ENCODE results near the gene ACOX2. TPM values are rescaled to one million over a fixed set of nuclear protein-coding genes. Genes with fewer than 3 reads are reported as not detected.
A peak's percentile ranks its signal among the peaks of the same experiment; 100 is the strongest.

The ACOX2 gene
- 32.6 TPM for total RNA-seq

DNA sequence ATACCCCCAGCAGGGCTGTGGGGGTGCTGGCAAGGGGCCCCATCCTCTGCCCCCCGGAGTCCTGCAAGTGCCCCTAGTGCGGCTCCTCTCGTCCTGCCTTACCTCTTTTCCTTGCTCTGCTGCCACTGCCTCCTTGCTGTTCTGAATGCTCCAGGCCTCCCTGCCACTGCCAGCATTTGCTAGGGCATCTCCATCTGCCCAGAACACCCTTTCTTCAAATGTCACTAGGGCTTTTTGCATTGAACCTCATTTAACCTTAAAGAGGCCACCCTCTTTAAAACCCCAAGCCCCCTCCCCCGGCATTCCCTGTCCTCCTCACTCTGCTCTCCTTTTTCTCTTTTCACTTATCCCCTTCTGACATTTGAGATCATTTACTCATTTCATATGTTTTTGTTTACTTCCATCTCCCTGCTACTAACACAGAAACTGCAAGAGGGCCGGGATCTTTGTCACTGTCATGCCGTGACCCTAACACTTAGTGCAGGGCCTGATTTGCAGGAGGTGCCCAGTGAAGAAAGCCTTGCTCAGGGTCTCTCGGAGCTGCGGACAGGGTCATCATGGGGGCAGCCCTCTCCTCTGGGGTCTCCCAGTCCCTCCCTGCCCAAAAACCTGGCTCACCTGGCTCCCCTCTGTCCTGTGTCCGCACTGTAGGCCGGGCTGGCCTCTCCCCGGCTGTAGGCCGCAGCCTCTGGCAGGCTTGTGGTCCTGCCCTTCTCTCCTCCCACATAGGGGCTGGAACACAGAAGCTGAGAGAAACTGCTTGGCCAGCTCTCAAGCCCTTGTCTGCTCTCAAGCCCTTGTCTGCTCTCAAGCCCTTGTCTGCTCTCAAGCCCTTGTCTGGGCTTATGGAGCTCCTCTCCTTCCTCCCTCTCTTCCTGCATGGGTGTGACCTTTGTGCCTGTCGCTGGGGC is at the start of gene ACOX2:
Gene ACOX2, minus strand, starts transcription at position 690 of the 911 bp plus-strand sequence. CDS start 2,084 bp downstream, outside the sequence.
- Histone ChIP-seq H3K36me3 (peaks cover 5 to 18% of the 10 kb centered on the region in 2 donors), H3K4me1 (peaks cover 0 to 9% of the 10 kb centered on the region in 2 donors), H3K9me3 (no peaks in the 10 kb centered on the region), H3K27ac (peak within 1 kb of the TSS; percentile 64 to 71), H3K27me3 (no peaks in the 10 kb centered on the region), H3K4me3 (peak within 1 kb of the TSS; percentile 35 to 64)
- peak in 1 of 2 donors; percentile 77 for DNase-seq (ENCODE audit: low spot score in 2 of 2)
- TF ChIP-seq, protein P1, sequence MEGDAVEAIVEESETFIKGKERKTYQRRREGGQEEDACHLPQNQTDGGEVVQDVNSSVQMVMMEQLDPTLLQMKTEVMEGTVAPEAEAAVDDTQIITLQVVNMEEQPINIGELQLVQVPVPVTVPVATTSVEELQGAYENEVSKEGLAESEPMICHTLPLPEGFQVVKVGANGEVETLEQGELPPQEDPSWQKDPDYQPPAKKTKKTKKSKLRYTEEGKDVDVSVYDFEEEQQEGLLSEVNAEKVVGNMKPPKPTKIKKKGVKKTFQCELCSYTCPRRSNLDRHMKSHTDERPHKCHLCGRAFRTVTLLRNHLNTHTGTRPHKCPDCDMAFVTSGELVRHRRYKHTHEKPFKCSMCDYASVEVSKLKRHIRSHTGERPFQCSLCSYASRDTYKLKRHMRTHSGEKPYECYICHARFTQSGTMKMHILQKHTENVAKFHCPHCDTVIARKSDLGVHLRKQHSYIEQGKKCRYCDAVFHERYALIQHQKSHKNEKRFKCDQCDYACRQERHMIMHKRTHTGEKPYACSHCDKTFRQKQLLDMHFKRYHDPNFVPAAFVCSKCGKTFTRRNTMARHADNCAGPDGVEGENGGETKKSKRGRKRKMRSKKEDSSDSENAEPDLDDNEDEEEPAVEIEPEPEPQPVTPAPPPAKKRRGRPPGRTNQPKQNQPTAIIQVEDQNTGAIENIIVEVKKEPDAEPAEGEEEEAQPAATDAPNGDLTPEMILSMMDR (IDR thresholded peaks at IDR 0.05): no peak
- intact Hi-C loops (cut with DNase I): no loop called here

DNA sequence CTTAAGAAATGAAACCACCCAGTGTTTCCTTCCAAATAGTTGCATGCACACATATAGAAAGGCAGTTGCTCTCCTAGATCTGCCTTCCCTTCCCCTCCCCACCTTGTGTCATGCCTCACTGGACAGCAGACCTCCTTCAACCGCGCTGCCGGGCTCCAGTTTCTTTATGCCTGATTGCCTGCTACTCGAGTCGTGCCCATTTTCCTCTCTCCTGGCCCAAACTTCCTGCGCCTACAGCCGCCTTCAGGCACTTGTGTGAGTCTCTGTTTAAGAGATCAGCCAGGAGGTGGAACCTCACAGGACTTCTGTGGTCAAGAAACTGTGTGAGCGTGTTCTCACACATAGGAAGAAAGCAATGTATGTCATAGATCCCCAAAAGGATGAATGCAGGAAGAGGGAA is 49.0 kb upstream of the ACOX2 start:
- intact Hi-C loops (cut with DNase I): no loop called here
- Histone ChIP-seq H3K36me3 (no peaks in the 10 kb centered on the region), H3K27ac (no peak overlapping the region), H3K4me3 (peak overlapping the region; percentile 68 to 80), H3K4me1 (peaks cover 0 to 6% of the 10 kb centered on the region in 2 donors), H3K9me3 (no peaks in the 10 kb centered on the region), H3K27me3 (peaks cover 8% of the 10 kb centered on the region)
- TF ChIP-seq, protein P1 (IDR thresholded peaks at IDR 0.05): no peak
- no peak for DNase-seq (ENCODE audit: low spot score in 2 of 2)

DNA sequence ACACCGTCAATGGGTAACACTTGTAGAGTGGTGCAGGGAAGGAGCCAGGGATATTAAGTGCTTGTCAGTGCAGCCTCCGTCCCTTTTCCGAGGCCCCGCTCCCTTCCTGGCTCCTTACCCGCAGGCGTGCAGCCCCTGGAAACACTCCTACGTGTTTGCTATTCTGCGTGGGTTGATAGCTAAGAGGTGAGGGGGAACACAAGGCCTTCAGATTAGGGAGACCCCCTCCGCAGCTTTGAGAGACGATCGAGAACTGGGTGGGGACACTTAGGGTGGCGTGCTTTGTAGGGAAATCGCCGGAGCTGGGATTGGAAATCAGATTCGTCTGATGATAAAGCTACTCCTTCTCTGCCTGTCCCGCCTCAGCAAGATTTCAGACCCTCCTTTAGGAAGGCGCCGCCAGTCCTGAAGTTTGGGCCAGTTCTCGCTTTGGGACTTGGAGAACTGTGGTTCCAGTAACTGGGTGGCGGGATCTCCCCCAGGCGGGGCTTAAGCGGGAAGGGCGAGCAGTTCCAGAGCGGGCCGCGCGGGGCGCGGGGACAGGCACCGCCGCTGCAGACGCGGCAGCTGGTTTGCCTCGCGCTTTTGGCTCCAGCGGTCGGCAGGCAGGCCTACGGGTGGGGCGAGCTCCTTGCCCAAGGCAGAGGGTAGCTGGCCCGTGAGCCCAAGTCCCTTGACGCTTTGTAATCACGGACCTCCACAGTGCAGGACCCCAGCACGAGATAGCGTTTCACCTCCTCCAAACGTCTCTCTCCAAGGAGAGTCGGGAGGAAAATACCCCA is 48.2 kb upstream of the ACOX2 start:
- intact Hi-C loops (cut with DNase I): no loop called here
- H3K27ac ChIP-seq: peak overlapping the region; percentile 60 to 64
- H3K9me3 ChIP-seq: no peaks in the 10 kb centered on the region
- peak; percentile 26 to 90 for DNase-seq (ENCODE audit: low spot score in 2 of 2)
- H3K4me1 ChIP-seq: peaks cover 0 to 6% of the 10 kb centered on the region in 2 donors
- TF ChIP-seq, protein P1 (IDR thresholded peaks at IDR 0.05): peak; percentile 71 to 90 (median 81)
- peaks cover 8% of the 10 kb centered on the region for H3K27me3 ChIP-seq
- H3K36me3 ChIP-seq: no peaks in the 10 kb centered on the region
- H3K4me3 ChIP-seq: peak overlapping the region; percentile 68 to 80

DNA sequence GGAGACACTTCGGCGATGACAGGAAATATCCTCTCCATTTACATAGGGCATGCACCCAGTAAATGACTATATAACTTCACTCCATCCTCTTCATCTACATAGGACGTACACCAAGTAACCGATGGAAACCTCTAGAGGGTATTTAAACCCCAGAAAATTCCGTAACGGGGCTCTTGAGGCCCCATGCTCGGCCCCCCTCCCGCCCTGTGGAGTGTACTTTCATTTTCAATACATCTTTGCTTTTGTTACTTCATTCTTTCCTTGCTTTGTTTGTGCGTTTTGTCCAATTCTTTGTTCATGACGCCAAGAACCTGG is 47.7 kb upstream of the ACOX2 start:
- Histone ChIP-seq H3K4me1 (peaks cover 0 to 6% of the 10 kb centered on the region in 2 donors), H3K9me3 (no peaks in the 10 kb centered on the region), H3K27me3 (peaks cover 8% of the 10 kb centered on the region), H3K27ac (peak overlapping the region; percentile 60 to 64), H3K36me3 (no peaks in the 10 kb centered on the region), H3K4me3 (peak overlapping the region; percentile 68 to 80)
- no peak for DNase-seq (ENCODE audit: low spot score in 2 of 2)
- TF ChIP-seq, protein P1 (IDR thresholded peaks at IDR 0.05): no peak
- intact Hi-C loops (cut with DNase I): no loop called here

DNA sequence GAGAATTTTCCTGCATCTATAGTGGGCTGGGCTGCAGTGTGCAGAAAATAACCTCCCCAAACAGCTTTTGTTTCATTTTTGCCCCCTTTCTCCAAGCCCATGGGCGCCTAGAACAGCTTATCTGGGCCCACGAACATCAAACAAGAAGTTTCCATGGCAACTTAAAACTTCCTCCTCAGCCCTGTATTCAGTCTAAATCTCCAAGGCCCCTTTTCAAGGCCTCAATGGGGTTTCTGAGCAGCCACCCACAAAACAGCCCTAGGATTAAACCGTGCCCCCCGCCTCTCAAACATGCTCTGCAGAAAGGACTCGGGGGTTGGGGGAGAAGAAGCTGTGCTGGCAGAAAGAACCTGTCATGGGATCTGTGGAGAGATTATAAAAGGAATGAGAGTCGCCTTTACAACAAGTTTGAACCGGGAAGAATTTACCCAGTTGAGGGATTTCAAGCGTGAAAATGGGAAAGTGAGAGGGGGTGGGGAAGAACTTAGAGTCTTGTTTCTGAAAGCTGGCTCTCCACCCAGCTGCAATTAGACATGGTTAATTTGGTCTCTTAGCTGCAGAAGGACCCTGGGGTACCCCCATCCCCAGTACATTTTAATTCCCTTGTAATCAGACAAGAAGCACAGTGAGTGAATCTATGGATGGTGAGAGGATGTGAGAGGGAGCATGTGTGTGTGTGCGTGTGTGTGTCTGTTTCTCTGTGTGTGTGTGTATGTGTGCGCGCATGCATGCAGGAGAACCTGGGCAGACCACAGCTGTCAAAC is 44.5 kb upstream of the ACOX2 start:
- DNase-seq (ENCODE audit: low spot score in 2 of 2): no peak
- Histone ChIP-seq H3K27me3 (peaks cover under 1% of the 10 kb centered on the region), H3K4me1 (peaks cover 0 to 3% of the 10 kb centered on the region in 2 donors), H3K36me3 (no peaks in the 10 kb centered on the region), H3K9me3 (no peaks in the 10 kb centered on the region), H3K4me3 (no peak overlapping the region), H3K27ac (no peak overlapping the region)
- intact Hi-C loops (cut with DNase I): no loop called here
- TF ChIP-seq, protein P1 (IDR thresholded peaks at IDR 0.05): no peak
